T47D (cell line): ENCODE measurements around the gene DENND5A.
"Not testable (repeated sequence)": the region's sequence is repeated elsewhere in the genome, so short reads cannot be mapped to it uniquely, and the experiment has no call there.

Experiments
- DNase-seq, 2 experiments: peaks; one replicate each; pipeline versions ENCODE4 v3.0.0 to v3.0.0-alpha.2; 2011 to 2012; ENCODE audit warnings: low read depth in 1 of 2, low spot score in 1 of 2
- JUND ChIP-seq: IDR thresholded peaks from 2 replicates; pipeline ENCODE4 v1.6.1; 2012; ENCODE audit warnings: low read depth
- in situ Hi-C: cut with HindIII; loops from 2 replicates; pipeline ENCODE4 v1.10.0; 2016; ENCODE audit warnings: low sequenced_read_pairs, low pct_unique_long_range_greater_than_20kb

Gene DENND5A

GRCh38 chr11:9193316-9193715 is 71.8 kb downstream of the DENND5A start:
- no peak for TF ChIP-seq JUND
- DNase-seq: no peak
- in situ Hi-C loops: no loop called here

- no peak for TF ChIP-seq JUND
- in situ Hi-C loops: no loop called here
- no peak for DNase-seq
These were observed 72.6 kb downstream of the DENND5A start for GRCh38 chr11:9192561-9192960.

DNA sequence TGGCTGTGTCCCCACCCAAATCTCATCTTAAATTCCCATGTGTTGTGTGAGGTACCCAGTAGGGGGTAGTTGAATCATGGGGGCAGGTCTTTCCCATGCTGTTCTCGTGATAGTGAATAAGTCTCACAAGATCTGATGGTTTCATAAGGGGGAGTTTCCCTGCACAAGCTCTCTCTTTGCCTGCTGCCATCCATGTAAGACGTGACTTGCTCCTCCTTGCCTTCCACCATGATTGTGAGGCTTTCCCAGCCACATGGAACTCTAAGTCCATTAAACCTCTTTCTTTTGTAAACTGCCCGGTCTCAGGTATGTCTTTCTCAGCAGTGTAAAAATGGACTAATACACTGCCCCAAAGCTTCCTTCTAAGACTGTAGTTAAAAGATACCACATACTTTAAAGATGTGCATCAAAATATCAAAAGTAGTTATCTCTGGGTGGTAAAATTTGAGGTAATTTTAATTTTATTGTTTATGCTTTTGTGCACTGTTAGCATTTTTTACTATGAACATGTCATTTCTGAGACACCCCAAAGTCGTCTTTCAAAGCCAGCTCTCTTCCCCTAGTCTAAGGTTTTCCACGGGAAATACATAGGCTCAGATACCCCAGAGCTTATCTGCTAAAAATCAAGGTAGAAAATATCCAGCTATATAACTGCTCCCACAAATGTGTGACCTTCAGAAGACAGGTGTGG is 74.7 kb downstream of the DENND5A start:
- DNase-seq, in situ Hi-C loops: not testable (repeated sequence)

DNA sequence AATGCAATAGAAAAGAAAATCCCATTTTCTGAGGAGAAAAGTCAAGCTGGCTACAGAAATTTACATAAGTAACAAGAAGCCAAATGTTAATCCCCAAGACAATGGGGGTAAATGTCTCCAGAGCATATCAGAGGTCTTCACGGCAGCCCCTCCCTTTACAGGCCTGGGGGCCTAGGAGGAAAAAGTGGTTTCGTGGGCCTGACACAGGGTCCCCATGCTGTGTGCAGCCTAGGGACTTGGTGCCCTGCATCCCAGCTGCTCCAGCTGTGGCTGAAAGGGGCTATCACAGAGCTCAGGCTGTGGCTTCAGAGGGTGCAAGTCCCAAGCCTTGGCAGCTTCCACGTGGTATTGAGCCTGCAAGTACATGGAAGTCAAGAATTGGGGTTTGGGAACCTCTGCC is 76.3 kb downstream of the DENND5A start:
- in situ Hi-C loops, DNase-seq: not testable (repeated sequence)

- TF ChIP-seq JUND: no peak
- in situ Hi-C loops: no loop called here
- DNase-seq: no peak
These were observed 77.5 kb downstream of the DENND5A start for GRCh38 chr11:9187616-9188015.

DNA sequence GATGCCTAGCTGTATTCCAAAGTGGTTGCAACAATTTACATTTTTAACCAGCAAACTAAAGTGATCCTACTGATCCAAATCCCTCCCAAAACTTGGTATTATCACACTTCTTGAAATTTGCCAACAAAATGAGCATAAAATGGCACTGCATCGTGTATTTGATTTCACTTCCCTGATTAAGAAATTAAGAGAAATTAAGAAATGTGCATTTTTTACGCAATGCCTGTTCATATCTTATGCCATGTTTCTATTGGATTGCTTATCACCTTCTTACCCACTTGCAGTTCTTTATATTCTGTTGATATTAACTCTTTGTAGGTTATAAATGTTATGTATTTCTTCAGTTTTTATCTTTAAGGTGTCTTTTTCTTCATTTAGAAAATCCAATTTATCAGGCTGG is 80.6 kb downstream of the DENND5A start:
- TF ChIP-seq JUND: no peak
- in situ Hi-C loops: no loop called here
- no peak for DNase-seq

DNA sequence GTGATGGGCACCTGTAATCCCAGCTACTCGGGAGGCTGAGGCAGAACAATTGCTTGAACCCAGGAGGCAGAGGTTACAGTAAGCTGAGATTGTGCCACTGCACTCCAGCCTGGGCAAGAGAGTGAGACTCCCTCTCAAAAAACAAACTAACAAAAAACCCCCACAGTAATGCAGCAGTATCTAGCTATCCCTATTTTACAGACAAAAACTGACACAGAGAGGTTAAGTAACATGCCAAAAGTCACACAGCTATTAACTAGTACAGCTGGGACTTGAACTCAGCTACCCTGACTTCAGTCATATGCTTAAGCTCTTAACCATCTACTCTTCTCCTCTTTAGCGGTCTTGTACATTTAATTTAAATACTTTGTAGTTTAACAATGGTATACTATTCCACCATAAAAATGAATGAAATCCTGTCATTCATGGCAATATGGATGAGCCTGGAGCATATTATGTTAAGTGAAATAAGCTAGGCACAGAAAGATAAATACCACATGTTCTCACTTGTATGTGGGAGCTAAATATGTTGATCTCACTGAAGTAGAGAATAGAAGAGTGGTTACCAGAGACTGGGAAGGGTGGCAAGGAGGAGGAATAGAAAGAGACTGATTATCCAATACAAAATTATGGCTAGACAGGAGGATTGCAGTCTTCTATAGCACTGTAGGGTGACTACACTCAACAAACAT is 82.8 kb downstream of the DENND5A start:
- DNase-seq: no peak
- in situ Hi-C loops: no loop called here
- TF ChIP-seq JUND: no peak

DNA sequence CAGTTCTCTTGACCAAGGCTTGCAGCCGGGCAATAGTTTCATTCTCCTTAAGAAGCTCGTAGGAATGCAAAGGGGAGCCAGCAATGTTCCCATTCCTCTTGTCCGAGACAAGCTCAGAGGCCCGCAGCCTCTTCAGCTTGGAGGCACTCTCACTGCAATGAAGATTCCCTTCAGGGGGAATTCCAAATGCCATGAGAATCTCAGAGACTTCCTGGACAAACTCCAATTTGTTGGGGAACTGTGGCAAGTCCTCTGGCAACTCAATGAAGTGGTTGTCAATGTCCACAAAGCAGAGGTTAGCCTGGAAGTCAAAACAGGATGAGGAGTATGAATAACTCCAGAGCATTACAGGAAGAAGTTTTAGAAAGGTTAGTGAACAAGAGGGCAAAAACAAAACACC is 84.4 kb downstream of the DENND5A start:
- in situ Hi-C loops: no loop called here
- peak in 1 of 2 experiments; percentile 24 for DNase-seq
- no peak for TF ChIP-seq JUND

- TF ChIP-seq JUND: no peak
- DNase-seq: no peak
- in situ Hi-C loops: no loop called here
These were observed 86.0 kb downstream of the DENND5A start for GRCh38 chr11:9179141-9179540.

GRCh38 chr11:9178716-9179115 is 86.4 kb downstream of the DENND5A start:
- in situ Hi-C loops: no loop called here
- no peak for DNase-seq
- no peak for TF ChIP-seq JUND

DNA sequence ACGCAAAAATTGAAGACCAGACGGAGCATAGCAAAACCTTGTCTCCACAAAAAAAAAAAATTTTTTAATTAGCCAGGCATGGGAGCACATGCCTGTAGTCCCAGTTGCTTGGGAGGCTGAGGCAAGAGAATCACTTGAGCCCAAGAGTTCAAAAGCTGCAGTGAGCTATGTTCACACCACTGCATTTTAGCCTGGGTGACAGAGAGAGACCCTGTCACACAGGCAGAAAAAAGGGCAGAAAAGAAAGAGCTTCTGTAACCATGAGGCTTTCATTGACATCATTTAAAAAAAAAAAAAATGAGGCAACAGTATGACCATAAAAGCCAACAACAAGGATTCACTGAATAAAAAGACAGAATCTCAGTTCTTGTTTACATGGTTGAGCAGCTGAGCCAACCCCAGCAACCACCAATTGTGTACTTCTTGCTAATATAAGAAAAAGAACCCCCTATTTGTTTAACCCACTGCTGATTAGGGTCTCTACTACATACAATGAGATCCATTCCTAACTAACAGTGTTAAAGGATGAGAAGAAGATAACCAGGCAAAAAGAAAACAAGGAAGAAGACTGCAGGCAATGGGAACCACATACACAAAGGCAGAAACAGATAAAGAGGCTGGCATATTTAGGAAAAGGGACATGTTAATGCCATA is 87.6 kb downstream of the DENND5A start:
- in situ Hi-C loops: no loop called here
- no peak for DNase-seq
- TF ChIP-seq JUND: no peak

DNA sequence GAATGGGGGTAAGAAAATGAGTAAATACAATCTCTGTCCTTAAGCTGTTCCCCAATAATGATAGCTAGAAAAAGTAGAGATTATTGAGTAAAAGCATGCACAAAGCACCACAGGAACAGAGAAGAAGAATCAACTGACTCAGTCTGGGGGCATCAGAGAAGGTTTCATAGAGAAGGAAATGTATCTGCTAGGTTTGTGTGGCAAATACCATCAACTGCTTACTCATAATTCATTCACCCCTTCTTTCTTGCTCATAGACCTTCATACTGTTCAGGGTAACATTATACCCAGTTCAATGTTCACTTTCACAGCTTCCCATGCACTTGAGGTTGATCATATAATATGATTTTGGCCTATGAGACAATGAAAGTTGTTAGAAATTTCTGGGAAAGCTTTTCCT is 88.6 kb downstream of the DENND5A start:
- no peak for TF ChIP-seq JUND
- in situ Hi-C loops: no loop called here
- no peak for DNase-seq

DNA sequence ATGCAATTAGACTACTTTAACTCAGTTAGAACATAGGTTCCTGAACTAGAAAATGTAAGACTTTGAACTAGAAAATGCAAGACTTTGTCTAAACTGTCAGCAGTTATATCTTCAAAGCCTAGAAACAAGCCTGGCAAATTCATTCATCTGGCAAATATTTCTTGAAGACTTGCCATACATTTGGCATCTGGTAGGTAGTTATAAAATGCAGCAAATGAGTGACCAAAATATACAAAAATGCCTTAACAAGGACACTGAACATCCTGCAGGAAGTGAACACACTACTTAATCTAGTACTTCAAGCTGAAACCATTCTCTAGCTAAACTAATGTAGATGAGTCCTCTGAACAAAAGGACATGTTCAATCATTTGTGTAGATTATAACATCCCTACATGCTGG is 89.0 kb downstream of the DENND5A start:
- no peak for DNase-seq
- in situ Hi-C loops: no loop called here
- TF ChIP-seq JUND: no peak

- in situ Hi-C loops: no loop called here
- TF ChIP-seq JUND: no peak
- no peak for DNase-seq
These were observed 92.8 kb downstream of the DENND5A start for GRCh38 chr11:9172389-9172788.
